Measurements from ENCODE around the gene ZMYND8.
"Not testable (repeated sequence)": the region's sequence is repeated elsewhere in the genome, so short reads cannot be mapped to it uniquely, and the experiment has no call there.

Gene ZMYND8

GRCh38 chr20:47284373-47284772, 72.1 kb downstream of the ZMYND8 start:
- DNase-seq: no peak

- DNase-seq: no peak
Measured at GRCh38 chr20:47283411-47283810, 73.1 kb downstream of the ZMYND8 start.

- DNase-seq: no peak
Measured at GRCh38 chr20:47282864-47283263, 73.6 kb downstream of the ZMYND8 start.

- no peak for DNase-seq
Measured at GRCh38 chr20:47281376-47281775, 75.1 kb downstream of the ZMYND8 start.

- DNase-seq: no peak
Measured at GRCh38 chr20:47280668-47281067, 75.8 kb downstream of the ZMYND8 start.

- DNase-seq: no peak
Measured at GRCh38 chr20:47280228-47280627, 76.3 kb downstream of the ZMYND8 start.

GRCh38 chr20:47278907-47279348, 77.6 kb downstream of the ZMYND8 start:
- no peak for DNase-seq

- not testable (repeated sequence) for DNase-seq
Measured at GRCh38 chr20:47277535-47277872, 79.0 kb downstream of the ZMYND8 start.

GRCh38 chr20:47276851-47277534, 79.5 kb downstream of the ZMYND8 start:
- no peak for DNase-seq

- DNase-seq: no peak
Measured at GRCh38 chr20:47276251-47276650, 80.2 kb downstream of the ZMYND8 start.

GRCh38 chr20:47275548-47275947, 81.0 kb downstream of the ZMYND8 start:
- DNase-seq: no peak

GRCh38 chr20:47274401-47275108, 81.9 kb downstream of the ZMYND8 start:
- peak; percentile 1 for DNase-seq

GRCh38 chr20:47273591-47274235, 82.8 kb downstream of the ZMYND8 start:
- DNase-seq: no peak

- DNase-seq: peak; percentile 73
Measured at GRCh38 chr20:47272893-47273590, 83.5 kb downstream of the ZMYND8 start.

GRCh38 chr20:47271046-47271615, 85.4 kb downstream of the ZMYND8 start:
- no peak for DNase-seq

GRCh38 chr20:47269309-47270165, 87.0 kb downstream of the ZMYND8 start:
- no peak for DNase-seq

- no peak for DNase-seq
Measured at GRCh38 chr20:47267621-47268020, 88.9 kb downstream of the ZMYND8 start.

- no peak for DNase-seq
Measured at GRCh38 chr20:47266847-47267515, 89.5 kb downstream of the ZMYND8 start.

GRCh38 chr20:47265984-47266383, 90.5 kb downstream of the ZMYND8 start:
- DNase-seq: no peak

GRCh38 chr20:47265214-47265613, 91.3 kb downstream of the ZMYND8 start:
- DNase-seq: no peak

- not testable (repeated sequence) for DNase-seq
Measured at GRCh38 chr20:47264137-47264769, 92.2 kb downstream of the ZMYND8 start.

Measured in CD4-positive, alpha-beta T cell treated with Interleukin-10 for 1 hour (primary cell).